Cardiac muscle cell (in vitro differentiated cells and primary cell): ENCODE measurements around the gene ASIC4. TPM values are rescaled to one million over a fixed set of nuclear protein-coding genes. Genes with fewer than 3 reads are reported as not detected.

Experiments
- DNase-seq, 2 donors: peaks; one replicate each; pipeline versions ENCODE4 v3.0.0 to v3.0.0-alpha.2; 2010 to 2017; ENCODE audit warnings: low read depth in 1 of 2, low spot score in 1 of 2
- H3K27ac ChIP-seq: fragments of 200-600 bp; sonication (generic); 2 replicates; pipeline ENCODE4 v1.5.1; 2016
- H3K27me3 ChIP-seq: fragments of 200-600 bp; sonication (generic); 2 replicates; pipeline ENCODE4 v1.6.0; 2016; ENCODE audit warnings: control low read depth
- H3K36me3 ChIP-seq: fragments of 200-600 bp; sonication (generic); 2 replicates; pipeline ENCODE4 v1.5.1; 2016; ENCODE audit warnings: control low read depth
- H3K4me1 ChIP-seq: fragments of 200-600 bp; sonication (generic); 2 replicates; pipeline ENCODE4 v1.8.1; 2017; ENCODE audit warnings: low read depth, mild to moderate bottlenecking, mixed run types
- H3K4me3 ChIP-seq: fragments of 200-600 bp; sonication (generic); 2 replicates; pipeline ENCODE4 v1.5.1; 2016; ENCODE audit warnings: mild to moderate bottlenecking
- H3K9me3 ChIP-seq: fragments of 200-600 bp; sonication (generic); 2 replicates; pipeline ENCODE4 v1.5.1; 2017; ENCODE audit warnings: low read depth, mild to moderate bottlenecking, control low read depth
- CTCF ChIP-seq: IDR thresholded peaks from 2 replicates; pipeline ENCODE4 v1.5.1; 2012; ENCODE audit warnings: low read depth, mild to moderate bottlenecking, low read length
- polyA plus RNA-seq: library from polyadenylated mRNA; unstranded; fragments of >200 nt; fragmentation: Nextera tagmentation; extraction: Ambion mirVana; gene quantifications from 2 replicates; pipeline ENCODE4 v1.2.1, GENCODE V29; 2016
- total RNA-seq: library from RNA; depleted of rRNA; stranded (reverse); fragments of >200 nt; gene quantifications from 2 replicates; pipeline ENCODE4 v1.2.3, GENCODE V29; 2016

The ASIC4 gene
- total and polyA plus RNA-seq, 2 experiments from 2014 or later = 3.3 to 9.5 TPM

- Histone ChIP-seq H3K4me1 (peaks cover 60% of the 10 kb centered on the region), H3K27me3 (no peaks in the 10 kb centered on the region), H3K9me3 (no peaks in the 10 kb centered on the region), H3K36me3 (peaks cover 8% of the 10 kb centered on the region), H3K27ac (peak overlapping the region; percentile 98), H3K4me3 (no peak overlapping the region)
- no peak for DNase-seq
- no peak for TF ChIP-seq CTCF
Measured at GRCh38 chr2:219573166-219573565, 58.9 kb downstream of the ASIC4 start.

- Histone ChIP-seq H3K9me3 (no peaks in the 10 kb centered on the region), H3K4me3 (no peak overlapping the region), H3K27ac (peak overlapping the region; percentile 52), H3K27me3 (no peaks in the 10 kb centered on the region), H3K4me1 (peaks cover 67% of the 10 kb centered on the region), H3K36me3 (peaks cover 3% of the 10 kb centered on the region)
- DNase-seq = no peak
- TF ChIP-seq CTCF = no peak
Measured at GRCh38 chr2:219574484-219575311, 60.4 kb downstream of the ASIC4 start.

DNA sequence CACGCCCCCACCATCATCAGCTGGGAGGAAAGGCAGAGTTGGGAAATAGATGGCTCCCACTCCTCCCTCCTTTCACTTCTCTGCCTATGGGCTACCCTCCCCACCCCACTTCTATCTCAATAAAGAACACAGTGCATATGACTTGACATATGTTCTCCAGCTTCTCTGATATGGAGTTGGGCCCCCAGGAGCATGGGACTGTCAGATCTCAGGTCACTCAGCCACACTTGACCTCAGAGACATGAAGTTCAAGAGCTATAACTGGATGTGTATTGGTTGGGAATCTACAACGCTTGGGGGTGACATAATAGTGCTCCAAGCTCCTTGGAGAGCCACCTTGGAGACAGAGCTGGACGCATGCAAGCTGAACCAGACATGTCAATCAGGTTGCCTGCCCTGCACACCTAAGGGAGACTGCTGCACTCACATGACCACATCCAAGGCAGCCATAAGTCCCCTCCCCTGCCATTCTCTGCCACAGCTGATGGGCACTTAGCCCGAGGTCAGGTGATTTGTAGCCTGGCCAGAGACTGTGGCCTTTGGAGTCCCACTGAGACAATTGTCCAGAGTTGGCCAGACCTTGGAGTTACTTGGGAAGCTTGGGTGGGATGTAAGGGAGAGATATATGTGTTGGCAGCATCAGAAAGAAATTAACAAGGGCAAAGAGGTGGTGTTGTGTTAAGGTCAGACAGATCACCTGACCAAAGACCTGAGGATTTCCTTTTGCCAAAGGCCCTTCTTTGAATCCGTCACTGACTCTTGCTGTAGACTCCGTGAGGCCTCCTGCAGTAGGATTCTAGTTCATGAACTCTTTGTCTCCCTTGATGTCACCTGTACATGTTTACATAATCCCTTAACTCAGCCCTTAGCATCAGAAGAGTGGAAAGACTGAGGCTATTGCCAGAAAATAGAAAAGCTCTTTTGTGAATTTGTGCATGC lies 61.6 kb downstream of the ASIC4 start:
- no peaks in the 10 kb centered on the region for H3K27me3 ChIP-seq
- no peaks in the 10 kb centered on the region for H3K9me3 ChIP-seq
- peak in 1 of 2 donors; percentile 61 for DNase-seq
- no peak for TF ChIP-seq CTCF
- H3K36me3 ChIP-seq = no peaks in the 10 kb centered on the region
- H3K4me3 ChIP-seq = no peak overlapping the region
- peak overlapping the region; percentile 52 for H3K27ac ChIP-seq
- peaks cover 63% of the 10 kb centered on the region for H3K4me1 ChIP-seq

GRCh38 chr2:219576505-219577388 lies 62.5 kb downstream of the ASIC4 start:
- Histone ChIP-seq H3K9me3 (no peaks in the 10 kb centered on the region), H3K27me3 (no peaks in the 10 kb centered on the region), H3K27ac (peak overlapping the region; percentile 52), H3K4me1 (peaks cover 63% of the 10 kb centered on the region), H3K36me3 (no peaks in the 10 kb centered on the region), H3K4me3 (no peak overlapping the region)
- TF ChIP-seq CTCF = no peak
- DNase-seq = peak in 1 of 2 donors; percentile 84
